ENCODE data around the gene OGN.

DNA sequence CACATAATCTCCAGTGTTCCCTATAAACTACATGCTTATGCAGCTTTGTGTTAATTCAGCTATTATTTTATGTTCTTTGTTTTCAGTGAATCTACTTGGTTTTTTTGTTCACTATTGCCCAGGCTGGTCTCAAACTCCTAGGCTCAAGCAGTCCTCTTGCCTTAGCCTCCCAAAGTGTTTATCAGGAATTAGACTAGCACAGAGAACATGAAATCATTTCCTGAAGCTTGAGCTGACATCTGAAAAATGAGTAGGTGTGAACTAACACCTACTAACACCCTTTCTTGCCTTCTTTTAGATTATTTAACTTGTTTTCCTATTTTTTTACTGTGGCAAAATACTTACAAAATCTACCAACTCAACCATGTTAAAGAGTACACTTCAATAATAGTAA, 53.6 kb downstream of the OGN start:
- TF ChIP-seq, protein P1, sequence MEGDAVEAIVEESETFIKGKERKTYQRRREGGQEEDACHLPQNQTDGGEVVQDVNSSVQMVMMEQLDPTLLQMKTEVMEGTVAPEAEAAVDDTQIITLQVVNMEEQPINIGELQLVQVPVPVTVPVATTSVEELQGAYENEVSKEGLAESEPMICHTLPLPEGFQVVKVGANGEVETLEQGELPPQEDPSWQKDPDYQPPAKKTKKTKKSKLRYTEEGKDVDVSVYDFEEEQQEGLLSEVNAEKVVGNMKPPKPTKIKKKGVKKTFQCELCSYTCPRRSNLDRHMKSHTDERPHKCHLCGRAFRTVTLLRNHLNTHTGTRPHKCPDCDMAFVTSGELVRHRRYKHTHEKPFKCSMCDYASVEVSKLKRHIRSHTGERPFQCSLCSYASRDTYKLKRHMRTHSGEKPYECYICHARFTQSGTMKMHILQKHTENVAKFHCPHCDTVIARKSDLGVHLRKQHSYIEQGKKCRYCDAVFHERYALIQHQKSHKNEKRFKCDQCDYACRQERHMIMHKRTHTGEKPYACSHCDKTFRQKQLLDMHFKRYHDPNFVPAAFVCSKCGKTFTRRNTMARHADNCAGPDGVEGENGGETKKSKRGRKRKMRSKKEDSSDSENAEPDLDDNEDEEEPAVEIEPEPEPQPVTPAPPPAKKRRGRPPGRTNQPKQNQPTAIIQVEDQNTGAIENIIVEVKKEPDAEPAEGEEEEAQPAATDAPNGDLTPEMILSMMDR (conservative IDR thresholded peaks at IDR 0.05): no peak
- no peak for TF ChIP-seq ZFX (IDR thresholded peaks at IDR 0.05)

All from C4-2B (cell line).